ENCODE data around the gene FBXO36.

- TF ChIP-seq CTCF (IDR thresholded peaks at IDR 0.05): no peak
- no peak for TF ChIP-seq POLR2A (IDR thresholded peaks at IDR 0.05)
These were observed 20.5 kb upstream of the FBXO36 start for GRCh38 chr2:229901819-229902218.

Measured in thyroid gland (tissue), 4 donors.